ENCODE data around the gene MLH1. TPM values are rescaled to one million over a fixed set of nuclear protein-coding genes. Genes with fewer than 3 reads are reported as not detected.

The MLH1 gene
- total RNA-seq, 1 experiment from 2014 or later: 47.2 TPM

DNA sequence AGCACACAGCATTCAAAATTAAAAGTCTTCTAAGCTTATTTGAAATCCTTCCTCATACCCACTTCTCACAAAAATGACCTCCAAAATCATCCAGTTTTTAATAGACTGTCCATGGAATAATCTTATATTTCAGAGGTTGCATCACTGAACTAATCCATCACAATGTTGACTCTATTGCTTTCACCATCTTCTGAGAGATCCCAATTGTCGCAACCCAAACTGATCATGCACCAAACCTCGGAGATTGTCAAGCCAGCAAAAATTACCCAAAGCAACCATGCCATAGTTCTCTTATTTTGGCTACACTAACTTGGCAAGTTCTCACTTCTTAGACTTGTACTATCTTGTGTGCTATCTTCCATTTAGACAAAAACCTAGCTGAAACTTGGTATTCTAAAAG is 105.6 kb downstream of the MLH1 start:
- ATAC-seq: no peak
- Mint-ChIP-seq H3K36me3 (no peaks in the 10 kb centered on the region), H3K4me1 (peaks cover 4% of the 10 kb centered on the region), H3K4me3 (no peak overlapping the region), H3K9me3 (no peaks in the 10 kb centered on the region), H3K27me3 (ENCODE audit: low read depth) (no peaks in the 10 kb centered on the region), H3K27ac (no peak overlapping the region)
- DNase-seq (ENCODE audit: low spot score): no peak
- POLR2A ChIA-PET: no interaction called here
- TF ChIP-seq ZNF671 (CRISPR knock-in tag; IDR thresholded peaks at IDR 0.05): no peak
- no peak for TF ChIP-seq RORB (CRISPR knock-in tag; IDR thresholded peaks at IDR 0.05)
- TF ChIP-seq, protein P1, sequence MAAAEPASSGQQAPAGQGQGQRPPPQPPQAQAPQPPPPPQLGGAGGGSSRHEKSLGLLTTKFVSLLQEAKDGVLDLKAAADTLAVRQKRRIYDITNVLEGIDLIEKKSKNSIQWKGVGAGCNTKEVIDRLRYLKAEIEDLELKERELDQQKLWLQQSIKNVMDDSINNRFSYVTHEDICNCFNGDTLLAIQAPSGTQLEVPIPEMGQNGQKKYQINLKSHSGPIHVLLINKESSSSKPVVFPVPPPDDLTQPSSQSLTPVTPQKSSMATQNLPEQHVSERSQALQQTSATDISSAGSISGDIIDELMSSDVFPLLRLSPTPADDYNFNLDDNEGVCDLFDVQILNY (CRISPR knock-in tag; IDR thresholded peaks at IDR 0.05): no peak
- TF ChIP-seq, protein P2, sequence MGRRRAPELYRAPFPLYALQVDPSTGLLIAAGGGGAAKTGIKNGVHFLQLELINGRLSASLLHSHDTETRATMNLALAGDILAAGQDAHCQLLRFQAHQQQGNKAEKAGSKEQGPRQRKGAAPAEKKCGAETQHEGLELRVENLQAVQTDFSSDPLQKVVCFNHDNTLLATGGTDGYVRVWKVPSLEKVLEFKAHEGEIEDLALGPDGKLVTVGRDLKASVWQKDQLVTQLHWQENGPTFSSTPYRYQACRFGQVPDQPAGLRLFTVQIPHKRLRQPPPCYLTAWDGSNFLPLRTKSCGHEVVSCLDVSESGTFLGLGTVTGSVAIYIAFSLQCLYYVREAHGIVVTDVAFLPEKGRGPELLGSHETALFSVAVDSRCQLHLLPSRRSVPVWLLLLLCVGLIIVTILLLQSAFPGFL (CRISPR knock-in tag; IDR thresholded peaks at IDR 0.05; ENCODE audit: borderline replicate concordance): no peak
- no peak for TF ChIP-seq ATF1 (CRISPR knock-in tag; IDR thresholded peaks at IDR 0.05)
- TF ChIP-seq ZNF138 (CRISPR knock-in tag; conservative IDR thresholded peaks at IDR 0.05): no peak
- TF ChIP-seq NFE2L1 (CRISPR knock-in tag; IDR thresholded peaks at IDR 0.05): no peak
- no peak for TF ChIP-seq GTF2I (CRISPR knock-in tag; conservative IDR thresholded peaks at IDR 0.05)
- no peak for TF ChIP-seq NR1H2 (CRISPR knock-in tag; IDR thresholded peaks at IDR 0.05)
- TF ChIP-seq CBFB (CRISPR knock-in tag; IDR thresholded peaks at IDR 0.05; ENCODE audit: low read depth): no peak
- CTCF ChIA-PET: interaction anchor here (0.6 kb wide), 1 partner anchor 123 kb away, joined by 3 read pairs; no protein-coding TSS in a partner anchor

DNA sequence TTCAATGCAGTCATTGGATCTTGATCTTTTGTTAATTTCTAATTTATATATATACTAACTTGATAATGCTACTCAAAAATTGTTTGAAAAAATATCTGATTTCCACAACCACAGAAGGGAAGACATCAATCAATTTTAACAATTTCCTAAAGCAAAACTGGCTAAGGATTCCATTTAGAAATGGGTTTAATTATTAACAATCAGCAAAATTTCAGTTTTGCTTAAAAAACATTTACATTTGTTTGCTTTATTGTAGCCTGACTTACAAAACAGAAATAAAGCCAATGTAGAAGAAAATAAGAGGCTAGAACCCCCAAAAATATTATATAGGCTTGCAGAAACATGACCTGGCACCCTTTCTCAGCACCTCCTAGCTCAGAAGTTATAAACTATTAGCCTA is 106.2 kb downstream of the MLH1 start:
- CTCF ChIA-PET: interaction anchor here (0.6 kb wide), 1 partner anchor 123 kb away, joined by 3 read pairs; no protein-coding TSS in a partner anchor
- no peaks in the 10 kb centered on the region for H3K36me3 Mint-ChIP-seq
- H3K27ac Mint-ChIP-seq: no peak overlapping the region
- H3K27me3 Mint-ChIP-seq (ENCODE audit: low read depth): no peaks in the 10 kb centered on the region
- no peak for ATAC-seq
- H3K4me3 Mint-ChIP-seq: no peak overlapping the region
- H3K4me1 Mint-ChIP-seq: peaks cover 4% of the 10 kb centered on the region
- no peak for DNase-seq (ENCODE audit: low spot score)
- no peaks in the 10 kb centered on the region for H3K9me3 Mint-ChIP-seq
- POLR2A ChIA-PET: no interaction called here
- TF ChIP-seq NFE2L1 (CRISPR knock-in tag; IDR thresholded peaks at IDR 0.05) (no peak), TCF7 (CRISPR knock-in tag; IDR thresholded peaks at IDR 0.05; ENCODE audit: low read depth) (no peak), ELF4 (CRISPR knock-in tag; IDR thresholded peaks at IDR 0.05; ENCODE audit: low read depth) (no peak), NFATC4 (CRISPR knock-in tag; IDR thresholded peaks at IDR 0.05) (no peak), SMAD4 (CRISPR knock-in tag; IDR thresholded peaks at IDR 0.05) (no peak), KAT7 (CRISPR knock-in tag; IDR thresholded peaks at IDR 0.05; ENCODE audit: borderline replicate concordance) (no peak), ZNF416 (CRISPR knock-in tag; IDR thresholded peaks at IDR 0.05) (no peak), ZNF263 (CRISPR knock-in tag; IDR thresholded peaks at IDR 0.05; ENCODE audit: low read depth) (no peak), SMAD3 (CRISPR knock-in tag; IDR thresholded peaks at IDR 0.05; ENCODE audit: borderline replicate concordance) (no peak)
- TF ChIP-seq, protein P3, sequence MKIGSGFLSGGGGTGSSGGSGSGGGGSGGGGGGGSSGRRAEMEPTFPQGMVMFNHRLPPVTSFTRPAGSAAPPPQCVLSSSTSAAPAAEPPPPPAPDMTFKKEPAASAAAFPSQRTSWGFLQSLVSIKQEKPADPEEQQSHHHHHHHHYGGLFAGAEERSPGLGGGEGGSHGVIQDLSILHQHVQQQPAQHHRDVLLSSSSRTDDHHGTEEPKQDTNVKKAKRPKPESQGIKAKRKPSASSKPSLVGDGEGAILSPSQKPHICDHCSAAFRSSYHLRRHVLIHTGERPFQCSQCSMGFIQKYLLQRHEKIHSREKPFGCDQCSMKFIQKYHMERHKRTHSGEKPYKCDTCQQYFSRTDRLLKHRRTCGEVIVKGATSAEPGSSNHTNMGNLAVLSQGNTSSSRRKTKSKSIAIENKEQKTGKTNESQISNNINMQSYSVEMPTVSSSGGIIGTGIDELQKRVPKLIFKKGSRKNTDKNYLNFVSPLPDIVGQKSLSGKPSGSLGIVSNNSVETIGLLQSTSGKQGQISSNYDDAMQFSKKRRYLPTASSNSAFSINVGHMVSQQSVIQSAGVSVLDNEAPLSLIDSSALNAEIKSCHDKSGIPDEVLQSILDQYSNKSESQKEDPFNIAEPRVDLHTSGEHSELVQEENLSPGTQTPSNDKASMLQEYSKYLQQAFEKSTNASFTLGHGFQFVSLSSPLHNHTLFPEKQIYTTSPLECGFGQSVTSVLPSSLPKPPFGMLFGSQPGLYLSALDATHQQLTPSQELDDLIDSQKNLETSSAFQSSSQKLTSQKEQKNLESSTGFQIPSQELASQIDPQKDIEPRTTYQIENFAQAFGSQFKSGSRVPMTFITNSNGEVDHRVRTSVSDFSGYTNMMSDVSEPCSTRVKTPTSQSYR (CRISPR knock-in tag; IDR thresholded peaks at IDR 0.05): no peak
- TF ChIP-seq, protein P4, sequence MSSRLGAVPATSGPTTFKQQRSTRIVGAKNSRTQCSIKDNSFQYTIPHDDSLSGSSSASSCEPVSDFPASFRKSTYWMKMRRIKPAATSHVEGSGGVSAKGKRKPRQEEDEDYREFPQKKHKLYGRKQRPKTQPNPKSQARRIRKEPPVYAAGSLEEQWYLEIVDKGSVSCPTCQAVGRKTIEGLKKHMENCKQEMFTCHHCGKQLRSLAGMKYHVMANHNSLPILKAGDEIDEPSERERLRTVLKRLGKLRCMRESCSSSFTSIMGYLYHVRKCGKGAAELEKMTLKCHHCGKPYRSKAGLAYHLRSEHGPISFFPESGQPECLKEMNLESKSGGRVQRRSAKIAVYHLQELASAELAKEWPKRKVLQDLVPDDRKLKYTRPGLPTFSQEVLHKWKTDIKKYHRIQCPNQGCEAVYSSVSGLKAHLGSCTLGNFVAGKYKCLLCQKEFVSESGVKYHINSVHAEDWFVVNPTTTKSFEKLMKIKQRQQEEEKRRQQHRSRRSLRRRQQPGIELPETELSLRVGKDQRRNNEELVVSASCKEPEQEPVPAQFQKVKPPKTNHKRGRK (CRISPR knock-in tag; IDR thresholded peaks at IDR 0.05; ENCODE audit: borderline replicate concordance): no peak
- TF ChIP-seq, protein P5, sequence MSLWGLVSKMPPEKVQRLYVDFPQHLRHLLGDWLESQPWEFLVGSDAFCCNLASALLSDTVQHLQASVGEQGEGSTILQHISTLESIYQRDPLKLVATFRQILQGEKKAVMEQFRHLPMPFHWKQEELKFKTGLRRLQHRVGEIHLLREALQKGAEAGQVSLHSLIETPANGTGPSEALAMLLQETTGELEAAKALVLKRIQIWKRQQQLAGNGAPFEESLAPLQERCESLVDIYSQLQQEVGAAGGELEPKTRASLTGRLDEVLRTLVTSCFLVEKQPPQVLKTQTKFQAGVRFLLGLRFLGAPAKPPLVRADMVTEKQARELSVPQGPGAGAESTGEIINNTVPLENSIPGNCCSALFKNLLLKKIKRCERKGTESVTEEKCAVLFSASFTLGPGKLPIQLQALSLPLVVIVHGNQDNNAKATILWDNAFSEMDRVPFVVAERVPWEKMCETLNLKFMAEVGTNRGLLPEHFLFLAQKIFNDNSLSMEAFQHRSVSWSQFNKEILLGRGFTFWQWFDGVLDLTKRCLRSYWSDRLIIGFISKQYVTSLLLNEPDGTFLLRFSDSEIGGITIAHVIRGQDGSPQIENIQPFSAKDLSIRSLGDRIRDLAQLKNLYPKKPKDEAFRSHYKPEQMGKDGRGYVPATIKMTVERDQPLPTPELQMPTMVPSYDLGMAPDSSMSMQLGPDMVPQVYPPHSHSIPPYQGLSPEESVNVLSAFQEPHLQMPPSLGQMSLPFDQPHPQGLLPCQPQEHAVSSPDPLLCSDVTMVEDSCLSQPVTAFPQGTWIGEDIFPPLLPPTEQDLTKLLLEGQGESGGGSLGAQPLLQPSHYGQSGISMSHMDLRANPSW (CRISPR knock-in tag; conservative IDR thresholded peaks at IDR 0.05; ENCODE audit: low read depth): no peak
- TF ChIP-seq, protein P6, sequence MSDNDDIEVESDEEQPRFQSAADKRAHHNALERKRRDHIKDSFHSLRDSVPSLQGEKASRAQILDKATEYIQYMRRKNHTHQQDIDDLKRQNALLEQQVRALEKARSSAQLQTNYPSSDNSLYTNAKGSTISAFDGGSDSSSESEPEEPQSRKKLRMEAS (CRISPR knock-in tag; IDR thresholded peaks at IDR 0.05): no peak
- TF ChIP-seq, protein P7, sequence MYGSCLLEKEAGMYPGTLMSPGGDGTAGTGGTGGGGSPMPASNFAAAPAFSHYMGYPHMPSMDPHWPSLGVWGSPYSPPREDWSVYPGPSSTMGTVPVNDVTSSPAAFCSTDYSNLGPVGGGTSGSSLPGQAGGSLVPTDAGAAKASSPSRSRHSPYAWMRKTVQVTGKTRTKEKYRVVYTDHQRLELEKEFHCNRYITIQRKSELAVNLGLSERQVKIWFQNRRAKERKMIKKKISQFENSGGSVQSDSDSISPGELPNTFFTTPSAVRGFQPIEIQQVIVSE (CRISPR knock-in tag; IDR thresholded peaks at IDR 0.05; ENCODE audit: borderline replicate concordance): no peak
- TF ChIP-seq, protein P8, sequence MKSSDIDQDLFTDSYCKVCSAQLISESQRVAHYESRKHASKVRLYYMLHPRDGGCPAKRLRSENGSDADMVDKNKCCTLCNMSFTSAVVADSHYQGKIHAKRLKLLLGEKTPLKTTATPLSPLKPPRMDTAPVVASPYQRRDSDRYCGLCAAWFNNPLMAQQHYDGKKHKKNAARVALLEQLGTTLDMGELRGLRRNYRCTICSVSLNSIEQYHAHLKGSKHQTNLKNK (CRISPR knock-in tag; IDR thresholded peaks at IDR 0.05): no peak
- TF ChIP-seq, protein P9, sequence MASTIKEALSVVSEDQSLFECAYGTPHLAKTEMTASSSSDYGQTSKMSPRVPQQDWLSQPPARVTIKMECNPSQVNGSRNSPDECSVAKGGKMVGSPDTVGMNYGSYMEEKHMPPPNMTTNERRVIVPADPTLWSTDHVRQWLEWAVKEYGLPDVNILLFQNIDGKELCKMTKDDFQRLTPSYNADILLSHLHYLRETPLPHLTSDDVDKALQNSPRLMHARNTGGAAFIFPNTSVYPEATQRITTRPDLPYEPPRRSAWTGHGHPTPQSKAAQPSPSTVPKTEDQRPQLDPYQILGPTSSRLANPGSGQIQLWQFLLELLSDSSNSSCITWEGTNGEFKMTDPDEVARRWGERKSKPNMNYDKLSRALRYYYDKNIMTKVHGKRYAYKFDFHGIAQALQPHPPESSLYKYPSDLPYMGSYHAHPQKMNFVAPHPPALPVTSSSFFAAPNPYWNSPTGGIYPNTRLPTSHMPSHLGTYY (CRISPR knock-in tag; IDR thresholded peaks at IDR 0.05): no peak

All from WTC11 (cell line).